Activated B cell treated with CpG ODN at 0.5 μM for 24 hours (primary cell): Measurements from ENCODE around the gene GRIA1. TPM values are rescaled to one million over a fixed set of nuclear protein-coding genes. Genes with fewer than 3 reads are reported as not detected.

Experiments used
- ATAC-seq: fragments of 200-7000 bp; cut with Tn5 transposase; one replicate; pipeline ENCODE4 v1.10.0; 2021; ENCODE audit warnings: low read depth, mild to moderate bottlenecking, moderate library complexity
- CTCF ChIA-PET: fragments of 350-600 bp; sonication (Branson Sonifier 250); formaldehyde crosslinking; loops from one replicate; lab custom pipeline; 2021; ENCODE audit warnings: antibody characterized with exemption; lab: Charles Lee
- POLR2A ChIA-PET: fragments of 350-600 bp; sonication (Branson Sonifier 250); formaldehyde crosslinking; loops from one replicate; lab custom pipeline; 2021; ENCODE audit warnings: antibody characterized with exemption; lab: Charles Lee
- DNase-seq: peaks from one replicate; pipeline ENCODE4 v3.0.0; 2022
- H3K27ac Mint-ChIP-seq: one replicate; pipeline ENCODE4 v1.8.0; 2020; ENCODE audit warnings: mixed read lengths
- H3K27me3 Mint-ChIP-seq: one replicate; pipeline ENCODE4 v1.8.0; 2021; ENCODE audit warnings: mixed read lengths
- H3K36me3 Mint-ChIP-seq: one replicate; pipeline ENCODE4 v1.8.0; 2021; ENCODE audit warnings: low read depth, mixed read lengths
- H3K4me1 Mint-ChIP-seq: one replicate; pipeline ENCODE4 v1.8.0; 2021; ENCODE audit warnings: mixed read lengths
- H3K4me3 Mint-ChIP-seq: one replicate; pipeline ENCODE4 v1.8.0; 2020; ENCODE audit warnings: mild to moderate bottlenecking, mixed read lengths
- H3K9me3 Mint-ChIP-seq: one replicate; pipeline ENCODE4 v1.8.0; 2020; ENCODE audit warnings: mixed read lengths
- CTCF ChIP-seq: fragments of 200-600 bp; IDR thresholded peaks from one replicate; pipeline ENCODE4 v1.8.0; 2022; ENCODE audit warnings: antibody characterized with exemption, mild to moderate bottlenecking
- intact Hi-C: fragments of 100-400 bp; cut with micrococcal nuclease; formaldehyde crosslinking; loops from one replicate; pipeline ENCODE4 v1.15.1; 2024
- total RNA-seq: library from RNA; stranded (reverse); gene quantifications from 2 replicates; pipeline ENCODE4 v1.2.3, GENCODE V29; 2022

The GRIA1 gene
- total RNA-seq, 1 donor from 2014 or later, result not detected

- Mint-ChIP-seq H3K36me3 (no peaks in the 10 kb centered on the region), H3K4me3 (no peak overlapping the region), H3K9me3 (no peaks in the 10 kb centered on the region), H3K27ac (no peak overlapping the region), H3K27me3 (no peaks in the 10 kb centered on the region), H3K4me1 (no peaks in the 10 kb centered on the region)
- no peak for TF ChIP-seq CTCF
- intact Hi-C loops, result no loop called here
- DNase-seq (no peak), ATAC-seq (no peak)
- CTCF ChIA-PET, result no interaction called here
- POLR2A ChIA-PET, result no interaction called here
Measured at GRCh38 chr5:153707626-153708025, 217.2 kb downstream of the GRIA1 start.

GRCh38 chr5:153711755-153712154 lies 221.3 kb downstream of the GRIA1 start:
- no peaks in the 10 kb centered on the region for H3K4me1 Mint-ChIP-seq
- H3K4me3 Mint-ChIP-seq, result no peak overlapping the region
- DNase-seq (no peak), ATAC-seq (no peak)
- TF ChIP-seq CTCF, result no peak
- H3K9me3 Mint-ChIP-seq, result no peaks in the 10 kb centered on the region
- intact Hi-C loops, result no loop called here
- H3K27me3 Mint-ChIP-seq, result no peaks in the 10 kb centered on the region
- no peaks in the 10 kb centered on the region for H3K36me3 Mint-ChIP-seq
- no peak overlapping the region for H3K27ac Mint-ChIP-seq
- ChIA-PET POLR2A (no interaction called here), CTCF (no interaction called here)

- intact Hi-C loops, result no loop called here
- DNase-seq (no peak), ATAC-seq (no peak)
- no peaks in the 10 kb centered on the region for H3K4me1 Mint-ChIP-seq
- POLR2A ChIA-PET, result no interaction called here
- no peak for TF ChIP-seq CTCF
- no peak overlapping the region for H3K4me3 Mint-ChIP-seq
- no peaks in the 10 kb centered on the region for H3K27me3 Mint-ChIP-seq
- no peaks in the 10 kb centered on the region for H3K9me3 Mint-ChIP-seq
- CTCF ChIA-PET, result no interaction called here
- H3K27ac Mint-ChIP-seq, result no peak overlapping the region
- no peaks in the 10 kb centered on the region for H3K36me3 Mint-ChIP-seq
Measured at GRCh38 chr5:153712946-153713345, 222.5 kb downstream of the GRIA1 start.

- no peaks in the 10 kb centered on the region for H3K36me3 Mint-ChIP-seq
- no peak overlapping the region for H3K4me3 Mint-ChIP-seq
- no peaks in the 10 kb centered on the region for H3K9me3 Mint-ChIP-seq
- DNase-seq (no peak), ATAC-seq (no peak)
- no peak for TF ChIP-seq CTCF
- intact Hi-C loops, result no loop called here
- H3K27ac Mint-ChIP-seq, result no peak overlapping the region
- POLR2A ChIA-PET, result no interaction called here
- H3K4me1 Mint-ChIP-seq, result no peaks in the 10 kb centered on the region
- CTCF ChIA-PET, result no interaction called here
- no peaks in the 10 kb centered on the region for H3K27me3 Mint-ChIP-seq
Measured at GRCh38 chr5:153713943-153714342, 223.5 kb downstream of the GRIA1 start.

- POLR2A ChIA-PET, result no interaction called here
- H3K36me3 Mint-ChIP-seq, result no peaks in the 10 kb centered on the region
- intact Hi-C loops, result no loop called here
- DNase-seq (no peak), ATAC-seq (no peak)
- no peak overlapping the region for H3K4me3 Mint-ChIP-seq
- no peaks in the 10 kb centered on the region for H3K9me3 Mint-ChIP-seq
- TF ChIP-seq CTCF, result no peak
- H3K27ac Mint-ChIP-seq, result no peak overlapping the region
- no peaks in the 10 kb centered on the region for H3K4me1 Mint-ChIP-seq
- CTCF ChIA-PET, result no interaction called here
- H3K27me3 Mint-ChIP-seq, result no peaks in the 10 kb centered on the region
Measured at GRCh38 chr5:153714798-153715197, 224.3 kb downstream of the GRIA1 start.
